ENCODE results near the gene MIGA2. TPM values are rescaled to one million over a fixed set of nuclear protein-coding genes. Genes with fewer than 3 reads are reported as not detected.

Gene MIGA2
- total and polyA plus RNA-seq, 5 donors from 2014 or later = 6.3 to 48.5 (median 7.8) TPM

DNA sequence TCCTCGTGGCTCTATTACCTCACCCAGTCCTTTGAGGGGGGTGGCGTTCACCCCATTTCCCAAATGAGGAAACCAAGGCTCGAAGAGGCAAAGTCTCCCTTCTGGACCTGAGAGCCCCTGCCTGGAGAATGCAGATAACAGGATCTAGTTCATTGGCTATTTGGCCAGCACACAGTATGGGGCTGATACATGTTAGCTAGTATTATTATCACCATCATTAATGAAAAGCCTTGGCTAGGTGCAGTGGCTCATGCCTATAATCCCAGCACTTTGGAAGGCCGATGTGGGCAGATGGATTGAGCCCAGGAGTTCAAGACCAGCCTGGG, 12.6 kb upstream of the MIGA2 start:
- Histone ChIP-seq H3K9me3 (ENCODE audit: control insufficient read depth in 2 of 2, low read length in 2 of 2) (no peaks in the 10 kb centered on the region), H3K27ac (ENCODE audit: insufficient read depth, low read length, poor library complexity, severe bottlenecking) (no peak overlapping the region), H3K36me3 (ENCODE audit: control insufficient read depth, insufficient read depth, low read length) (no peaks in the 10 kb centered on the region), H3K4me3 (ENCODE audit: low read depth, low read length) (no peak overlapping the region), H3K27me3 (ENCODE audit: control insufficient read depth, insufficient read depth, low read length) (no peaks in the 10 kb centered on the region), H3K4me1 (ENCODE audit: control insufficient read depth, insufficient read depth, low read length, poor library complexity, severe bottlenecking) (peaks cover 25% of the 10 kb centered on the region)
- no peak for ATAC-seq (ENCODE audit: low read depth in 2 of 2)
- Mint-ChIP-seq H3K4me3 (peak overlapping the region in 1 of 4 donors; percentile 69), H3K27ac (peak overlapping the region in 1 of 3 donors; percentile 62), H3K9me3 (no peaks in the 10 kb centered on the region), H3K36me3 (peaks cover 8% of the 10 kb centered on the region), H3K27me3 (no peaks in the 10 kb centered on the region), H3K4me1 (peaks cover 0 to 44% (median 22%) of the 10 kb centered on the region in 4 donors)
- no peak for DNase-seq

GRCh38 chr9:129026442-129027223, 9.8 kb upstream of the MIGA2 start:
- peaks cover 0 to 43% (median 25%) of the 10 kb centered on the region in 4 donors for H3K4me1 Mint-ChIP-seq
- no peaks in the 10 kb centered on the region for H3K9me3 ChIP-seq (ENCODE audit: control insufficient read depth in 2 of 2, low read length in 2 of 2)
- H3K27me3 ChIP-seq (ENCODE audit: control insufficient read depth, insufficient read depth, low read length) = no peaks in the 10 kb centered on the region
- peaks cover 25% of the 10 kb centered on the region for H3K4me1 ChIP-seq (ENCODE audit: control insufficient read depth, insufficient read depth, low read length, poor library complexity, severe bottlenecking)
- H3K27me3 Mint-ChIP-seq = no peaks in the 10 kb centered on the region
- peaks cover 5% of the 10 kb centered on the region for H3K36me3 Mint-ChIP-seq
- no peaks in the 10 kb centered on the region for H3K36me3 ChIP-seq (ENCODE audit: control insufficient read depth, insufficient read depth, low read length)
- peak overlapping the region; percentile 23 for H3K27ac ChIP-seq (ENCODE audit: insufficient read depth, low read length, poor library complexity, severe bottlenecking)
- DNase-seq = no peak
- no peaks in the 10 kb centered on the region for H3K9me3 Mint-ChIP-seq
- peak overlapping the region; percentile 73 to 91 (median 80) for H3K4me3 Mint-ChIP-seq
- ATAC-seq (ENCODE audit: low read depth in 2 of 2) = no peak
- peak overlapping the region; percentile 51 for H3K4me3 ChIP-seq (ENCODE audit: low read depth, low read length)
- H3K27ac Mint-ChIP-seq = peak overlapping the region; percentile 66 to 78 (median 78)

DNA sequence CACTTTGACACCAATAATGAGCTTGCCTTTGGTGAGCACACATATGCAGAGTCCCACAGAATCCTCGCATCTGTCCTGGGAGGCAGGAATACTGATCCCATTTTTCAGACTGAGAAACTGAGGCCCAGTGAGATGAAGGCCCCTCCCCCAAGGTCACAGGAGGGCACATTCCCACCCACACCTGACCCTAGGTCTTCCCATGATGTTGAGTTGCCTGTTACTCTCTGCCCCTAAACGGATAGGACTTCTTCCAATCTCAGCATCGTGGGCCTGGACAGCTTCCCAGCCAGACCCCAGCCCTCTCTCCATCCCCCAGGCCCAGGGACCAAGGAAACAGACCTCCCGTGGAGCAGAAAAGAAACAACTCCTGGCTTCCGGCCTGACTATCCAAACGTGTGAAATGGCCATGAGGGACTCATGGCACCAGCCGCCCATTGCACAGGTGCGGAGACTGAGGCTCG, 9.2 kb upstream of the MIGA2 start:
- Histone ChIP-seq H3K4me1 (ENCODE audit: control insufficient read depth, insufficient read depth, low read length, poor library complexity, severe bottlenecking) (peaks cover 25% of the 10 kb centered on the region), H3K27me3 (ENCODE audit: control insufficient read depth, insufficient read depth, low read length) (no peaks in the 10 kb centered on the region), H3K36me3 (ENCODE audit: control insufficient read depth, insufficient read depth, low read length) (no peaks in the 10 kb centered on the region), H3K4me3 (ENCODE audit: low read depth, low read length) (peak overlapping the region; percentile 51), H3K27ac (ENCODE audit: insufficient read depth, low read length, poor library complexity, severe bottlenecking) (peak overlapping the region; percentile 67), H3K9me3 (ENCODE audit: control insufficient read depth in 2 of 2, low read length in 2 of 2) (no peaks in the 10 kb centered on the region)
- no peaks in the 10 kb centered on the region for H3K27me3 Mint-ChIP-seq
- H3K36me3 Mint-ChIP-seq = peaks cover under 1% of the 10 kb centered on the region
- no peaks in the 10 kb centered on the region for H3K9me3 Mint-ChIP-seq
- peak overlapping the region; percentile 73 to 91 (median 80) for H3K4me3 Mint-ChIP-seq
- H3K4me1 Mint-ChIP-seq = peaks cover 0 to 39% (median 23%) of the 10 kb centered on the region in 4 donors
- ATAC-seq (ENCODE audit: low read depth in 2 of 2) (no peak), DNase-seq (no peak)
- H3K27ac Mint-ChIP-seq = peak overlapping the region; percentile 66 to 78 (median 78)

DNA sequence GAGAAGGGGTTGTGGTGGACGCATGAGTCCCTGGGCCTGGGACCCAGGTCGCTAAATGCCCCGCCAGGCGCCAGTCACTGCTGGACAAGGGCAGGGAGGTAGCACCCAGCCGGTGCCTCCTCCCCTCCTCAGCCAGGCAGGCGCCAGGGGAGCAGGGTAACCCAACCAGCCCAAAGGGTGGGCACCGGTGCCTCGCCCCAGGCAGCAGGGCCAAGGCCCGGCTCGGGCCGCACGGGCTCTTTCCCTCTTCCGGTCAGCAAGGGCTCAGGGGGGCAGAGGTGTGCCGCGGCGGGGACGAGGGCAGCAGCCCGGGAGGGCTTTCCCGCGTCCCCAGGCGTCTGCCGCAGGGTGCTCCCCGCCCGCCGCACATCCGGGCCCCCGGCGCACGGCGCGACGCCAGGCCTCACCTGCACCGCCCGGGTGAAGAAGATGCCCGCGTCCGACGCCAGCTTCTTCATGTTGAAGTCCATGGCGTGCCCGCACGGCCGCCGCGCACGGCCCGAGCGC, 8.7 kb upstream of the MIGA2 start:
- Histone ChIP-seq H3K9me3 (ENCODE audit: control insufficient read depth in 2 of 2, low read length in 2 of 2) (no peaks in the 10 kb centered on the region), H3K27ac (ENCODE audit: insufficient read depth, low read length, poor library complexity, severe bottlenecking) (peak overlapping the region; percentile 67), H3K4me1 (ENCODE audit: control insufficient read depth, insufficient read depth, low read length, poor library complexity, severe bottlenecking) (peaks cover 25% of the 10 kb centered on the region), H3K36me3 (ENCODE audit: control insufficient read depth, insufficient read depth, low read length) (no peaks in the 10 kb centered on the region), H3K27me3 (ENCODE audit: control insufficient read depth, insufficient read depth, low read length) (no peaks in the 10 kb centered on the region), H3K4me3 (ENCODE audit: low read depth, low read length) (peak overlapping the region; percentile 51)
- peak; percentile 75 for ATAC-seq (ENCODE audit: low read depth in 2 of 2)
- H3K27me3 Mint-ChIP-seq = no peaks in the 10 kb centered on the region
- H3K9me3 Mint-ChIP-seq = no peaks in the 10 kb centered on the region
- peak in 2 of 3 donors; percentile 82 to 88 for DNase-seq
- H3K4me1 Mint-ChIP-seq = peaks cover 0 to 36% (median 21%) of the 10 kb centered on the region in 4 donors
- peak overlapping the region in 1 of 3 donors; percentile 78 for H3K27ac Mint-ChIP-seq
- no peaks in the 10 kb centered on the region for H3K36me3 Mint-ChIP-seq
- peak overlapping the region in 3 of 4 donors; percentile 73 to 84 (median 77) for H3K4me3 Mint-ChIP-seq

DNA sequence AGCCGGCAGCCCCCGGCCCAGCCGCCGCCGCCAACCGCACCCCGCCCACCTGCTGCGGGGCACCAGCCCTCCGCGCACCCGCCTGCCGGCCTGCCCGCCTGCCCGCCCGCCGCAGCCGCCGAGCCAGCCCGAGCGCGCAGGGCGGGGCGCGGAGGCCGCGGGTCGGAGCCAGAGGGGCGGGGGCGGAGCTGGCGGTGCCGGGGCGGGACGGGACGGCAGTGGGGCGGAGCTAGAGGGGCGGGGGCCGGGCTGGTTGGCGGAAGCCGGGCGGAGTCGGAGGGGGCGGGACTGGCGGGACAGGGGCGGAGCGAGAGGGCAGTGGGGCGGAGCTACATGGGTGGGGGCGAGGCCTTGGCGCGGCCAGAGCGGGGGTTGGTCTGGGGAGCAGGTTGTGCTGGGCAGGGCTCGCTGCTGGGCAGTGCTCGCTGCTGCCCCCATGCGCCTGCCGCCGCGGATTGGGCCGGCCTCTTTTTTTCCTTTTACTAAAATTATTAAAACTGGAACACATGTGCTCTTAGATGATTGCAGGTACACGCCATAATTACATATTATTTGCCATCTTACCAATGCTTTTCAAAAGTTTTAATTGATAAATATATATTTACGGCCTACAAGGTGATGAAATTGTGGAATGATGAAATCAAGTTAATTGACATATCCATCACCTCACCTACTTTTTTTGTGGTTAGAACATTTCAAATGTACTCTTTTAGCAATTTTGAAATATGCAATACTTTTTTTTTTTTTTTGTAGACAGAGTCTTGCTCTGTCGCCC, 8.0 kb upstream of the MIGA2 start, which contains the start of gene SH3GLB2:
Gene SH3GLB2, minus strand, starts transcription at position 140 of the 775 bp plus-strand sequence. CDS start 177 bp downstream, outside the sequence.
- no peaks in the 10 kb centered on the region for H3K9me3 ChIP-seq (ENCODE audit: control insufficient read depth in 2 of 2, low read length in 2 of 2)
- H3K4me3 ChIP-seq (ENCODE audit: low read depth, low read length) = peak within 1 kb of the TSS; percentile 51
- peaks cover 25% of the 10 kb centered on the region for H3K4me1 ChIP-seq (ENCODE audit: control insufficient read depth, insufficient read depth, low read length, poor library complexity, severe bottlenecking)
- H3K27me3 ChIP-seq (ENCODE audit: control insufficient read depth, insufficient read depth, low read length) = no peaks in the 10 kb centered on the region
- H3K9me3 Mint-ChIP-seq = no peaks in the 10 kb centered on the region
- peak within 1 kb of the TSS; percentile 66 to 78 (median 78) for H3K27ac Mint-ChIP-seq
- peaks cover 0 to 31% (median 20%) of the 10 kb centered on the region in 4 donors for H3K4me1 Mint-ChIP-seq
- DNase-seq (peak; percentile 87 to 89 (median 88)), ATAC-seq (ENCODE audit: low read depth in 2 of 2) (peak; percentile 82 to 87)
- H3K27ac ChIP-seq (ENCODE audit: insufficient read depth, low read length, poor library complexity, severe bottlenecking) = peak within 1 kb of the TSS; percentile 67
- H3K27me3 Mint-ChIP-seq = no peaks in the 10 kb centered on the region
- no peaks in the 10 kb centered on the region for H3K36me3 ChIP-seq (ENCODE audit: control insufficient read depth, insufficient read depth, low read length)
- H3K4me3 Mint-ChIP-seq = peak within 1 kb of the TSS; percentile 77 to 91 (median 84)
- H3K36me3 Mint-ChIP-seq = no peaks in the 10 kb centered on the region

DNA sequence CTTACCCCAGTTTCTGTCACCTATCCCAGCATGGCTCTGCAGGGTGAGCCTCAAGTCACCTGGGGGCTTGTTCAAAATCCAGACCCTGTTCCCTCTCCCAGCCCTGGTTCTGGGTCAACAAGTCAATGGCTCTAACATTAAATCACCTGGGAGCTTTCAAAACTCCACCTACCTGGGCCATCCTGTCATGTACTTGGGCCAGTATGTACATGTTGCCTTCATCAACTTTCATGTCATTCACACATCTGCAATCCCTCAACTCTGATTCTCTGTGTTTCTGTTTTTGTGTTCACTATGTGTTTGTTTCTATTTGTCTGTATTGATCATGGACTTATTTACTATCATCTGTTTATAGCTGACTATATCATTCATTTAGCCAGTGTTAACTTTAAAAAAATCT, 6.2 kb upstream of the MIGA2 start:
- ATAC-seq (ENCODE audit: low read depth in 2 of 2) = no peak
- no peaks in the 10 kb centered on the region for H3K9me3 Mint-ChIP-seq
- H3K27me3 Mint-ChIP-seq = no peaks in the 10 kb centered on the region
- Histone ChIP-seq H3K36me3 (ENCODE audit: control insufficient read depth, insufficient read depth, low read length) (no peaks in the 10 kb centered on the region), H3K9me3 (ENCODE audit: control insufficient read depth in 2 of 2, low read length in 2 of 2) (no peaks in the 10 kb centered on the region), H3K27me3 (ENCODE audit: control insufficient read depth, insufficient read depth, low read length) (no peaks in the 10 kb centered on the region), H3K4me3 (ENCODE audit: low read depth, low read length) (no peak overlapping the region), H3K27ac (ENCODE audit: insufficient read depth, low read length, poor library complexity, severe bottlenecking) (no peak overlapping the region), H3K4me1 (ENCODE audit: control insufficient read depth, insufficient read depth, low read length, poor library complexity, severe bottlenecking) (peaks cover 25% of the 10 kb centered on the region)
- H3K27ac Mint-ChIP-seq = peak overlapping the region in 2 of 3 donors; percentile 0 to 64
- H3K4me3 Mint-ChIP-seq = peak overlapping the region; percentile 16 to 62 (median 27)
- peaks cover 0 to 25% (median 19%) of the 10 kb centered on the region in 4 donors for H3K4me1 Mint-ChIP-seq
- H3K36me3 Mint-ChIP-seq = no peaks in the 10 kb centered on the region
- no peak for DNase-seq

DNA sequence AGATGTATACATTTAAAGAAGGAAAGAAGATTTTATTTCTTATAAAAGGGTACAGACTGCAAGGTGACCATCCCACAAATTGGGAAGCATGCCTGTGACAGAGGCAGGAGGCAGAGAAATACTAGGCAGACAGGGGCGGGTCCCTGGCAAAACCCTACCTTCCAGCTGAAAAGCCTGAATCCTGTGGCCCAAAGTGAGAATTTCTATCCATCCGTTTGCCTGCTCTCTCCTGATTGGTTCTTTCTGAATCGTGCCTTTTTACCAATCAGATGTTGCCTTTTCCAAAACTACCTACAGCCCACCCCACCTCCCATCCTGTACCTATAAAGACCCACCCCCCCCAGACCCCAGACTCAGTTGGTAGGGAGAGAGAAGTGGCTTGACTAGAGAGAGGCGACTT, 4.9 kb upstream of the MIGA2 start:
- no peak overlapping the region for H3K27ac Mint-ChIP-seq
- no peaks in the 10 kb centered on the region for H3K36me3 Mint-ChIP-seq
- ATAC-seq (ENCODE audit: low read depth in 2 of 2) = no peak

More for the DNA sequence above, 4.9 kb upstream of the MIGA2 start:
- Mint-ChIP-seq H3K4me1 (peaks cover 0 to 23% (median 15%) of the 10 kb centered on the region in 4 donors), H3K9me3 (no peaks in the 10 kb centered on the region), H3K27me3 (no peaks in the 10 kb centered on the region), H3K4me3 (peak overlapping the region in 1 of 4 donors; percentile 56)
- no peaks in the 10 kb centered on the region for H3K9me3 ChIP-seq (ENCODE audit: control insufficient read depth in 2 of 2, low read length in 2 of 2)
- H3K27me3 ChIP-seq (ENCODE audit: control insufficient read depth, insufficient read depth, low read length) = no peaks in the 10 kb centered on the region
- no peaks in the 10 kb centered on the region for H3K36me3 ChIP-seq (ENCODE audit: control insufficient read depth, insufficient read depth, low read length)
- no peak overlapping the region for H3K4me3 ChIP-seq (ENCODE audit: low read depth, low read length)
- no peak for DNase-seq
- H3K27ac ChIP-seq (ENCODE audit: insufficient read depth, low read length, poor library complexity, severe bottlenecking) = no peak overlapping the region
- peaks cover 21% of the 10 kb centered on the region for H3K4me1 ChIP-seq (ENCODE audit: control insufficient read depth, insufficient read depth, low read length, poor library complexity, severe bottlenecking)

Measured in CD4-positive, CD25-positive, alpha-beta regulatory T cell (primary cell).